ENCODE data around the gene PPP3CA.

GRCh38 chr4:101299021-101299420, 48.3 kb downstream of the PPP3CA start:
- no peak for TF ChIP-seq CTCF (IDR thresholded peaks at IDR 0.05)
- no peak for TF ChIP-seq POLR2A (IDR thresholded peaks at IDR 0.05)

Data from right lobe of liver (tissue), 4 donors.